ENCODE data around the gene PAIP2B.
"Not testable (repeated sequence)": the region's sequence is repeated elsewhere in the genome, so short reads cannot be mapped to it uniquely, and the experiment has no call there.

GRCh38 chr2:71183306-71184115, 43.4 kb downstream of the PAIP2B start:
- TF ChIP-seq, protein P1, sequence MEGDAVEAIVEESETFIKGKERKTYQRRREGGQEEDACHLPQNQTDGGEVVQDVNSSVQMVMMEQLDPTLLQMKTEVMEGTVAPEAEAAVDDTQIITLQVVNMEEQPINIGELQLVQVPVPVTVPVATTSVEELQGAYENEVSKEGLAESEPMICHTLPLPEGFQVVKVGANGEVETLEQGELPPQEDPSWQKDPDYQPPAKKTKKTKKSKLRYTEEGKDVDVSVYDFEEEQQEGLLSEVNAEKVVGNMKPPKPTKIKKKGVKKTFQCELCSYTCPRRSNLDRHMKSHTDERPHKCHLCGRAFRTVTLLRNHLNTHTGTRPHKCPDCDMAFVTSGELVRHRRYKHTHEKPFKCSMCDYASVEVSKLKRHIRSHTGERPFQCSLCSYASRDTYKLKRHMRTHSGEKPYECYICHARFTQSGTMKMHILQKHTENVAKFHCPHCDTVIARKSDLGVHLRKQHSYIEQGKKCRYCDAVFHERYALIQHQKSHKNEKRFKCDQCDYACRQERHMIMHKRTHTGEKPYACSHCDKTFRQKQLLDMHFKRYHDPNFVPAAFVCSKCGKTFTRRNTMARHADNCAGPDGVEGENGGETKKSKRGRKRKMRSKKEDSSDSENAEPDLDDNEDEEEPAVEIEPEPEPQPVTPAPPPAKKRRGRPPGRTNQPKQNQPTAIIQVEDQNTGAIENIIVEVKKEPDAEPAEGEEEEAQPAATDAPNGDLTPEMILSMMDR (IDR thresholded peaks at IDR 0.05): not testable (repeated sequence)
- TF ChIP-seq POLR2A (IDR thresholded peaks at IDR 0.05): not testable (repeated sequence)
